ENCODE results near the gene THY1. TPM values are rescaled to one million over a fixed set of nuclear protein-coding genes. Genes with fewer than 3 reads are reported as not detected.

THY1 gene
- total and polyA plus RNA-seq, 9 of the 15 experiments (the other 6 are each of a cell fraction or from before 2014, with no cell fraction given) = 0.07 to 0.40 (median 0.16) TPM; not detected in 5

DNA sequence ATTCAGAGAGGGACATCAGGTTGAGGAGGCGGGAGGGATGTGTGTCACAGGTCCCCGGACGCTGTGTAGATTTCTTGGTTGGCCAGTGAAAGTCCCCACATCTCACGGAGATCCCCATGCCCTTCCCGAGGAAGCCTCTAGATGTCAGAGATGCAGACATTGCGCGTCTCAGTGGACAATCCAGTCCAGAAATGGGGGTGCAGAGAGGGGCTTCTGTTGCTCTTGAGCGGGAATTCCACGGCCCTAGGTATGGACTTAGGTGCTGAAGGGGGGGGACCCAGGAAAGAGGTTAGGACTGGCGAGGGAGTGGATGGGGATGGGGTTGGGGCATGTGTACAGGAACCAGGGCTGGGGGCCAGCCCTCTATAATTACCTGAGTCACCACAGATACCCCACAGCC lies 7.0 kb downstream of the THY1 start:
- in situ Hi-C loops (cut with MboI) (no loop called here), intact Hi-C loops (cut with micrococcal nuclease) (no loop called here)
- Histone ChIP-seq H3K9me1 (ENCODE audit: control insufficient read depth, insufficient read depth, low read length) (no peaks in the 10 kb centered on the region), H3K79me2 (ENCODE audit: control insufficient read depth, insufficient read depth, low read length) (no peaks in the 10 kb centered on the region), H3K4me1 (replicated peaks in 1 of 2; ENCODE audit: control insufficient read depth in 2 of 2, insufficient read depth in 2 of 2, low read length in 2 of 2) (no peaks in the 10 kb centered on the region), H3K4me3 (no peak overlapping the region), H3K36me3 (ENCODE audit: control insufficient read depth, insufficient read depth, low read length) (no peaks in the 10 kb centered on the region), H3K27ac (ENCODE audit: extremely low read depth, low read depth, low read length) (no peak overlapping the region), H4K20me1 (replicated peaks; ENCODE audit: control insufficient read depth, insufficient read depth, low read length) (0 out of 2 replicates have a peak, but pooled peaks cover 2% of the 10 kb centered on the region), H3K9ac (ENCODE audit: insufficient read depth in 1 of 2, low read depth in 2 of 2, low read length in 2 of 2) (no peak overlapping the region), H3K4me2 (ENCODE audit: insufficient read depth, low read length) (no peak overlapping the region), H3K27me3 (ENCODE audit: control insufficient read depth in 2 of 2, insufficient read depth in 2 of 2, low read length in 2 of 2) (0 out of 5 replicates have a peak, but pooled peaks cover 0 to 3% of the 10 kb centered on the region in 2 experiments), H2AFZ (ENCODE audit: low read depth, low read length) (no peak overlapping the region), H3K9me3 (replicated peaks; ENCODE audit: control insufficient read depth, insufficient read depth, low read depth, low read length) (no peaks in the 10 kb centered on the region)
- ChIA-PET POLR2A (interaction anchor here (0.6 kb wide), 3 partner anchors 41 to 309 kb away, joined by 3 to 4 read pairs (median 4); partner anchors contain the start of gene C2CD2L), CTCF (ENCODE audit: low intra/inter-chr PET ratio) (no interaction called here)
- WGBS (ENCODE audit: insufficient coverage, low coverage, missing lambda C conversion rate) = 54% methylated on average over 10 of the region's 10 CpGs
- no peak for ATAC-seq
- no peak for FAIRE-seq
- no peak for DNase-seq (ENCODE audit: extremely low read depth in 1 of 4, low spot score in 3 of 4)
- BruUV-seq (replicated peaks) = no TSS peak
- TF ChIP-seq, protein P1, sequence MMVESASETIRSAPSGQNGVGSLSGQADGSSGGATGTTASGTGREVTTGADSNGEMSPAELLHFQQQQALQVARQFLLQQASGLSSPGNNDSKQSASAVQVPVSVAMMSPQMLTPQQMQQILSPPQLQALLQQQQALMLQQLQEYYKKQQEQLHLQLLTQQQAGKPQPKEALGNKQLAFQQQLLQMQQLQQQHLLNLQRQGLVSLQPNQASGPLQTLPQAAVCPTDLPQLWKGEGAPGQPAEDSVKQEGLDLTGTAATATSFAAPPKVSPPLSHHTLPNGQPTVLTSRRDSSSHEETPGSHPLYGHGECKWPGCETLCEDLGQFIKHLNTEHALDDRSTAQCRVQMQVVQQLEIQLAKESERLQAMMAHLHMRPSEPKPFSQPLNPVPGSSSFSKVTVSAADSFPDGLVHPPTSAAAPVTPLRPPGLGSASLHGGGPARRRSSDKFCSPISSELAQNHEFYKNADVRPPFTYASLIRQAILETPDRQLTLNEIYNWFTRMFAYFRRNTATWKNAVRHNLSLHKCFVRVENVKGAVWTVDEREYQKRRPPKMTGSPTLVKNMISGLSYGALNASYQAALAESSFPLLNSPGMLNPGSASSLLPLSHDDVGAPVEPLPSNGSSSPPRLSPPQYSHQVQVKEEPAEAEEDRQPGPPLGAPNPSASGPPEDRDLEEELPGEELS (CRISPR knock-in tag; IDR thresholded peaks at IDR 0.05; ENCODE audit: borderline replicate concordance) = no peak
- TF ChIP-seq, protein P2, sequence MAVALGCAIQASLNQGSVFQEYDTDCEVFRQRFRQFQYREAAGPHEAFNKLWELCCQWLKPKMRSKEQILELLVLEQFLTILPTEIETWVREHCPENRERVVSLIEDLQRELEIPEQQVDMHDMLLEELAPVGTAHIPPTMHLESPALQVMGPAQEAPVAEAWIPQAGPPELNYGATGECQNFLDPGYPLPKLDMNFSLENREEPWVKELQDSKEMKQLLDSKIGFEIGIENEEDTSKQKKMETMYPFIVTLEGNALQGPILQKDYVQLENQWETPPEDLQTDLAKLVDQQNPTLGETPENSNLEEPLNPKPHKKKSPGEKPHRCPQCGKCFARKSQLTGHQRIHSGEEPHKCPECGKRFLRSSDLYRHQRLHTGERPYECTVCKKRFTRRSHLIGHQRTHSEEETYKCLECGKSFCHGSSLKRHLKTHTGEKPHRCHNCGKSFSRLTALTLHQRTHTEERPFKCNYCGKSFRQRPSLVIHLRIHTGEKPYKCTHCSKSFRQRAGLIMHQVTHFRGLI (CRISPR knock-in tag; IDR thresholded peaks at IDR 0.05) = no peak
- TF ChIP-seq, protein P3, sequence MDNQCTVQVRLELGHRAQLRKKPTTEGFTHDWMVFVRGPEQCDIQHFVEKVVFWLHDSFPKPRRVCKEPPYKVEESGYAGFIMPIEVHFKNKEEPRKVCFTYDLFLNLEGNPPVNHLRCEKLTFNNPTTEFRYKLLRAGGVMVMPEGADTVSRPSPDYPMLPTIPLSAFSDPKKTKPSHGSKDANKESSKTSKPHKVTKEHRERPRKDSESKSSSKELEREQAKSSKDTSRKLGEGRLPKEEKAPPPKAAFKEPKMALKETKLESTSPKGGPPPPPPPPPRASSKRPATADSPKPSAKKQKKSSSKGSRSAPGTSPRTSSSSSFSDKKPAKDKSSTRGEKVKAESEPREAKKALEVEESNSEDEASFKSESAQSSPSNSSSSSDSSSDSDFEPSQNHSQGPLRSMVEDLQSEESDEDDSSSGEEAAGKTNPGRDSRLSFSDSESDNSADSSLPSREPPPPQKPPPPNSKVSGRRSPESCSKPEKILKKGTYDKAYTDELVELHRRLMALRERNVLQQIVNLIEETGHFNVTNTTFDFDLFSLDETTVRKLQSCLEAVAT (IDR thresholded peaks at IDR 0.05) = no peak
- no peak for TF ChIP-seq TFAM (CRISPR knock-in tag; conservative IDR thresholded peaks at IDR 0.05)
- TF ChIP-seq, protein P4, sequence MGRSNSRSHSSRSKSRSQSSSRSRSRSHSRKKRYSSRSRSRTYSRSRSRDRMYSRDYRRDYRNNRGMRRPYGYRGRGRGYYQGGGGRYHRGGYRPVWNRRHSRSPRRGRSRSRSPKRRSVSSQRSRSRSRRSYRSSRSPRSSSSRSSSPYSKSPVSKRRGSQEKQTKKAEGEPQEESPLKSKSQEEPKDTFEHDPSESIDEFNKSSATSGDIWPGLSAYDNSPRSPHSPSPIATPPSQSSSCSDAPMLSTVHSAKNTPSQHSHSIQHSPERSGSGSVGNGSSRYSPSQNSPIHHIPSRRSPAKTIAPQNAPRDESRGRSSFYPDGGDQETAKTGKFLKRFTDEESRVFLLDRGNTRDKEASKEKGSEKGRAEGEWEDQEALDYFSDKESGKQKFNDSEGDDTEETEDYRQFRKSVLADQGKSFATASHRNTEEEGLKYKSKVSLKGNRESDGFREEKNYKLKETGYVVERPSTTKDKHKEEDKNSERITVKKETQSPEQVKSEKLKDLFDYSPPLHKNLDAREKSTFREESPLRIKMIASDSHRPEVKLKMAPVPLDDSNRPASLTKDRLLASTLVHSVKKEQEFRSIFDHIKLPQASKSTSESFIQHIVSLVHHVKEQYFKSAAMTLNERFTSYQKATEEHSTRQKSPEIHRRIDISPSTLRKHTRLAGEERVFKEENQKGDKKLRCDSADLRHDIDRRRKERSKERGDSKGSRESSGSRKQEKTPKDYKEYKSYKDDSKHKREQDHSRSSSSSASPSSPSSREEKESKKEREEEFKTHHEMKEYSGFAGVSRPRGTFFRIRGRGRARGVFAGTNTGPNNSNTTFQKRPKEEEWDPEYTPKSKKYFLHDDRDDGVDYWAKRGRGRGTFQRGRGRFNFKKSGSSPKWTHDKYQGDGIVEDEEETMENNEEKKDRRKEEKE (IDR thresholded peaks at IDR 0.05; ENCODE audit: borderline replicate concordance in 1 of 2, control insufficient read depth in 1 of 2, low read depth in 2 of 2, low read length in 1 of 2) = no peak
- TF ChIP-seq ZNF212 (CRISPR knock-in tag; IDR thresholded peaks at IDR 0.05) = no peak
